C4-2B (cell line): ENCODE measurements around the gene EDDM3A.

Source experiments
- CTCF ChIP-seq: fragments of 450-650 bp; conservative IDR thresholded peaks from 2 replicates; pipeline ENCODE4 v1.5.1; 2017; ENCODE audit warnings: mild to moderate bottlenecking
- ZFX ChIP-seq: fragments of 450-650 bp; IDR thresholded peaks from 2 replicates; pipeline ENCODE4 v1.6.1; 2017

GRCh38 chr14:20757965-20758364 lies 12.3 kb downstream of the EDDM3A start:
- TF ChIP-seq CTCF: peak; percentile 31
- no peak for TF ChIP-seq ZFX
